ENCODE measurements around the gene NAT16. TPM values are rescaled to one million over a fixed set of nuclear protein-coding genes. Genes with fewer than 3 reads are reported as not detected.

NAT16 gene
- total and polyA plus RNA-seq, 10 of the 15 experiments (the other 5 are each of a cell fraction or from before 2014, with no cell fraction given): not detected

DNA sequence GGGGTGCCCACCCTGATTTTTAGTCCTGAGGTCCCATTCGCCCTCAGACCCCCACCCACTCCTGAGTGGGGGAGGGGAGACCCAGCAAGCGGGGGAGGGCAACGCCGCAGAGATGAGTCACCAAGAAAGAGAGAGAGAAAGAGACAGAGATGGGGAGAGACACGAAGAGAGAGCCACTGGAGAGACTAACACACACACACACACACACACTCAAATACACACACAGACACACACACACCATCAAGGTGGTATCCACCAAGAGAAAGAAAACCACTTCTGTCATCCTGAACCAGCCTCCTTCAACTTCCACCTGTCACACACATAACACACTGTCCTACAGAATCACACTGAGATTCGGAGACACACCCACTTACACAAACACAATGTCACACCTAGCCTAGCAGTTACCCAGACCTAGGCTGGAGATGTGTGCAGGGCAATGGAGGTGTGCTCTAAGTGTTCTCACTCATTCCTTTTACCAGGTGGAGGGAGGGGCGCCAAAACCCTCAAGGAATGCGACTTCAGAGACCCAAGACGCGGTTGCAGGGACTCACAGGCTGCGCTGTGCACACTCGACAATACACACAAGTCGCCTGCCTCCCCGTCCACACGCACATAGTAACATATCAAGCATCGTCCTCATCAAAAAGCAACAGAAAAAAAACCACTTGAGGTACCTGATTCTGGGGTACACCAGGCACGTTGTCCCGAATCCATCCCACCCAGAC is 10.8 kb downstream of the NAT16 start:
- Histone ChIP-seq H3K4me3 (no peak overlapping the region), H3K27ac (ENCODE audit: control insufficient read depth, insufficient read depth) (no peak overlapping the region), H3K27me3 (replicated peaks in 1 of 2; ENCODE audit: control insufficient read depth in 2 of 2, insufficient read depth in 2 of 2, low read length in 1 of 2) (peaks cover 36 to 37% of the 10 kb centered on the region in 2 experiments), H3K36me3 (ENCODE audit: control insufficient read depth in 2 of 2, insufficient read depth in 2 of 2, low read length in 1 of 2) (no peaks in the 10 kb centered on the region), H2AFZ (ENCODE audit: control insufficient read depth, low read depth, low read length) (no peak overlapping the region), H3K79me2 (ENCODE audit: control insufficient read depth, insufficient read depth, low read length) (no peaks in the 10 kb centered on the region), H3K4me1 (ENCODE audit: control insufficient read depth, insufficient read depth, low read length) (peaks cover 11% of the 10 kb centered on the region), H4K20me1 (ENCODE audit: control insufficient read depth, insufficient read depth) (no peaks in the 10 kb centered on the region), H3K9me3 (replicated peaks; ENCODE audit: control insufficient read depth, insufficient read depth, low read length) (no peaks in the 10 kb centered on the region; the same call in 2 of the 3 replicates), H3K9ac (ENCODE audit: control insufficient read depth, insufficient read depth, low read length) (no peak overlapping the region), H3K4me2 (ENCODE audit: control insufficient read depth, insufficient read depth) (peak overlapping the region; percentile 33; the same call in 1 of the 2 replicates)
- SMC1A ChIA-PET (ENCODE audit: uncharacterized antibody, unreplicated experiment): interaction anchor here (1.2 to 2.6 kb wide), 3 partner anchors 25 to 27 kb away, joined by 4 to 10 read pairs (median 9); no protein-coding TSS in a partner anchor
- no peak for DNase-seq (ENCODE audit: low read depth, low spot score)
- WGBS (ENCODE audit: insufficient coverage, insufficient replicate concordance, low lambda C conversion rate, missing lambda C conversion rate): 2% methylated on average over 17 of the region's 18 CpGs
- TF ChIP-seq RAD21 (IDR thresholded peaks at IDR 0.05; ENCODE audit: insufficient read depth, low read depth, low read length) (no peak), NBN (IDR thresholded peaks at IDR 0.05) (0 out of 2 replicates have a peak, but pooled peaks have one; percentile 24), MEF2A (IDR thresholded peaks at IDR 0.05; ENCODE audit: insufficient read depth, low read depth, low read length) (no peak)
- TF ChIP-seq, protein P1, sequence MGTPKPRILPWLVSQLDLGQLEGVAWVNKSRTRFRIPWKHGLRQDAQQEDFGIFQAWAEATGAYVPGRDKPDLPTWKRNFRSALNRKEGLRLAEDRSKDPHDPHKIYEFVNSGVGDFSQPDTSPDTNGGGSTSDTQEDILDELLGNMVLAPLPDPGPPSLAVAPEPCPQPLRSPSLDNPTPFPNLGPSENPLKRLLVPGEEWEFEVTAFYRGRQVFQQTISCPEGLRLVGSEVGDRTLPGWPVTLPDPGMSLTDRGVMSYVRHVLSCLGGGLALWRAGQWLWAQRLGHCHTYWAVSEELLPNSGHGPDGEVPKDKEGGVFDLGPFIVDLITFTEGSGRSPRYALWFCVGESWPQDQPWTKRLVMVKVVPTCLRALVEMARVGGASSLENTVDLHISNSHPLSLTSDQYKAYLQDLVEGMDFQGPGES (IDR thresholded peaks at IDR 0.05): no peak
- POLR2A ChIA-PET: no interaction called here
- in situ Hi-C loops (cut with MboI): no loop called here
- BruUV-seq (replicated peaks): no TSS peak
- RAD21 ChIA-PET (ENCODE audit: unreplicated experiment): interaction anchor here (0.7 to 2.7 kb wide), 3 partner anchors 25 to 1219 kb away, joined by 3 to 20 read pairs (median 12); no protein-coding TSS in a partner anchor
- ATAC-seq: peak; percentile 1; the same call in 1 of the 3 replicates
- intact Hi-C loops (cut with micrococcal nuclease; ENCODE audit: unreplicated experiment): loop anchor here (1.0 kb wide), 2 partner anchors 19 to 25 kb away; no protein-coding TSS in a partner anchor
- CTCF ChIA-PET: interaction anchor here (0.6 to 6.1 kb wide), 4 partner anchors 28 to 113 kb away, joined by 3 to 80 read pairs (median 4); partner anchors contain the start of gene TRIM56
- peak; percentile 13 for FAIRE-seq

All from GM12878 (cell line).